Subcutaneous adipose tissue (tissue), 4 donors: ENCODE data around the gene CLCN6. TPM values are rescaled to one million over a fixed set of nuclear protein-coding genes. Genes with fewer than 3 reads are reported as not detected.

Experiments
- total RNA-seq, 4 donors: library from RNA; depleted of rRNA; stranded (reverse); fragments of >200 nt; gene quantifications; one replicate each; pipeline ENCODE4 v1.1.0, GENCODE V29; 2016
- TF ChIP-seq, protein P1 (sequence below): fragments of 450-650 bp; IDR thresholded peaks from one replicate; pipeline ENCODE4 v1.5.1; 2016; ENCODE audit warnings: low read depth, mild to moderate bottlenecking, control low read depth, antibody characterized with exemption, moderate library complexity

Gene CLCN6
- total RNA-seq, 4 donors from 2014 or later, result 14.4 to 21.2 (median 20.5) TPM

DNA sequence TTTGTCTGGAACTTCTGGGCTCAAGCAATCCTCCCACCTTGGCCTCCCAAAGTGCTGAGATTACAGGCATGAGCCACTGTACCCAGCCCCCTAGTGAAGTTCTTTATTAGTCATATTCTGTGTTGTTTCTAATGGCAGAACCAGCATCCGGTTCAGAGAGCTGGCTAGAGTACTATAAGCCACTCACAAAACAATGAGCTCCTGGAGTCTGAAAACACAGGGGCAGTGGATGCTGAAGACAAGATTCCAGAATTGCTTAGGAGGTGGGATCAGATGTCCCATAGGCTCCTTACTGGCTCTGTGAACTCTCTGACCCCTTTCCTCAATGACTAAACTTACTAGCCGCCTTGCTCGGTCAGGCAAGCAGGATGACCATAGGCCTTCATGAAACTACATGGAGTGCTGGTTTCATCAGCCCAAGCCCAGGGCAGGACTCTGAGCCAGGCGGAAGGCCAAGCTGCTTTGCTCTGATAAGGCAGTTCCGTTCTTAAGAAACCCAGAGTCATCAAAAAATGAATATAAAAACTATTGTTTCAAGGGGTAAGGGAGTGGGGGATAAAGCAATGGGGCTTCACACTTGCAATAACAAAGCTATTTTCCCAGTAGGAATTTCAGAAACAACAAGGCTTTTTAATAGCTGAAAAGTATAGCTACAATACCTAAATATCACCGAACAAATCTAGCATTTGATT, 8.3 kb upstream of the CLCN6 start:
- TF ChIP-seq, protein P1, sequence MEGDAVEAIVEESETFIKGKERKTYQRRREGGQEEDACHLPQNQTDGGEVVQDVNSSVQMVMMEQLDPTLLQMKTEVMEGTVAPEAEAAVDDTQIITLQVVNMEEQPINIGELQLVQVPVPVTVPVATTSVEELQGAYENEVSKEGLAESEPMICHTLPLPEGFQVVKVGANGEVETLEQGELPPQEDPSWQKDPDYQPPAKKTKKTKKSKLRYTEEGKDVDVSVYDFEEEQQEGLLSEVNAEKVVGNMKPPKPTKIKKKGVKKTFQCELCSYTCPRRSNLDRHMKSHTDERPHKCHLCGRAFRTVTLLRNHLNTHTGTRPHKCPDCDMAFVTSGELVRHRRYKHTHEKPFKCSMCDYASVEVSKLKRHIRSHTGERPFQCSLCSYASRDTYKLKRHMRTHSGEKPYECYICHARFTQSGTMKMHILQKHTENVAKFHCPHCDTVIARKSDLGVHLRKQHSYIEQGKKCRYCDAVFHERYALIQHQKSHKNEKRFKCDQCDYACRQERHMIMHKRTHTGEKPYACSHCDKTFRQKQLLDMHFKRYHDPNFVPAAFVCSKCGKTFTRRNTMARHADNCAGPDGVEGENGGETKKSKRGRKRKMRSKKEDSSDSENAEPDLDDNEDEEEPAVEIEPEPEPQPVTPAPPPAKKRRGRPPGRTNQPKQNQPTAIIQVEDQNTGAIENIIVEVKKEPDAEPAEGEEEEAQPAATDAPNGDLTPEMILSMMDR, result no peak

- TF ChIP-seq, protein P1, result no peak
Measured at GRCh38 chr1:11799099-11799498, 6.9 kb upstream of the CLCN6 start.

DNA sequence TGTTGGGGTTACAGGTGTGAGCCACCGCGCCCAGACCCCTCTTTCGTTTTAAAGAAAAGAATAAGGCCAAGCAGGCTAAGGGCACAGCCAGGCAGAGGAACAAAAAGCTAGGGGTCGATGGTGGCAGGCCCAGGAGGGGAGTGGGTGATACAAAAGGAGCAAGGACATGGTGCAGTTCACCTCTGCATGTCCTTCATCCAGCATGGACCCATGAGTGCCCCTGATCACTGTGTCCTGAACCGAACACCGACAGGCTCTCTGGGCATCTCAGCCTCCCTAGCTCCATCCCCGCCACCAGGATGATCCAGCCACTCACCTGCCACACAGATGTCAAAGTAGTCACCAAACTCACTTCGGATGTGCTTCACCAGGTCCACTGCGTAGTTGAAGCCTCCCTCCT, 6.1 kb upstream of the CLCN6 start:
- TF ChIP-seq, protein P1, result no peak

- TF ChIP-seq, protein P1, result no peak
Measured at GRCh38 chr1:11800391-11800755, 5.6 kb upstream of the CLCN6 start.

- TF ChIP-seq, protein P1, result no peak
Measured at GRCh38 chr1:11800756-11801433, 5.1 kb upstream of the CLCN6 start.

GRCh38 chr1:11802616-11802972, 3.4 kb upstream of the CLCN6 start:
- TF ChIP-seq, protein P1, result no peak

DNA sequence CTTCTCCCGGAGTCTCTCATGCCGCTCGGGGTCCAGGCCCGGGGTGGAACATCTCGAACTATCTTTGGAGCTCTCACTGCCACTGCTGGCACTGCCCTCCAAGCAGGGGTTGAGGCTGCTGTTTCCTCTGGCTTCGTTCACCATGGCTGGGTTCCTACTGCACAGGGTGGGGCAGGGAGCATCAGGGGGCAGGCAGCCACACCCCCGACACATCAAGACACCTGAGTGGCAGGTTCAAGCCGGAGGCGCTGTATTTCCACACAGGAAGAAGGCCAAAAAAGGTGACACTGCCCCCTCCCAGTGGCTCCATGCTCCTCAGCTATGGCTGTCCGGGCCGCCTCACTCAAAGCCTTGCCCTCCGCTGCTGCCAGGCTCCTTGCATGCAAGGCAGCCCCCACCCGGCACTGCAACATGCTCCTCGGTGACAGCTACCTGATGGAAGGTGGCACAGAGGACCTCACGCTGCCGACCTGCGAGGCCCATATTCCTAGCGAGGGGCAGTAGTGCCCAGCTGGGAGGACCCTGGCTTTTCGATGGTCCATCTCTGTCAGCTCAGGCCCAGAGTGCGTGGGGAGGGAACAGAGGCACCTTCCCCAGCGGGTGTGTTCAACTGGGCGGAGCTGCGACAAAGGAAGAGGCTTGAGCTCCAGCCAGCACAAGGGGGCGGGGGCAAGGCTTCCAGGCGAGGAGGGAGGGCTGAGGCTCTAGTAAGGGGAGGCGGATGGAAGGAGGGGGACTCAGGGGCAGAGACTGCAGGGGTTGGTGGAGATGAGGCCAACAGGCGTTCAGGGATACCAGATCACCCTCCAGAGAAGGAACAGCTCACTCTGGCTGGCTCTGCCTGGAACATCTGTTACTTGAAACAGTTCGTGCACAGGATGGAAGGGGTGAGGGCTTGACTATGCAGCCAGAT, 2.8 kb upstream of the CLCN6 start:
- TF ChIP-seq, protein P1, result no peak
